Mucosa of descending colon (tissue), 3 donors: ENCODE data around the gene CATSPERZ. TPM values are rescaled to one million over a fixed set of nuclear protein-coding genes. Genes with fewer than 3 reads are reported as not detected.
A peak's percentile ranks its signal among the peaks of the same experiment; 100 is the strongest.

ENCODE experiments used
- ATAC-seq: fragments of 200-7000 bp; cut with Tn5 transposase; one replicate; pipeline ENCODE4 v1.9.1; 2020; ENCODE audit warnings: mild to moderate bottlenecking, moderate library complexity
- DNase-seq, 3 donors: peaks; one replicate each; pipeline ENCODE4 v3.0.0-alpha.2; 2020
- H3K36me3 ChIP-seq: fragments of 200-600 bp; one replicate; pipeline ENCODE4 v1.8.0; 2021; ENCODE audit warnings: low read depth, mild to moderate bottlenecking
- H3K4me1 ChIP-seq: fragments of 200-600 bp; one replicate; pipeline ENCODE4 v1.8.0; 2021; ENCODE audit warnings: low read depth, mild to moderate bottlenecking
- H3K4me3 ChIP-seq: fragments of 200-600 bp; one replicate; pipeline ENCODE4 v1.8.0; 2021; ENCODE audit warnings: mild to moderate bottlenecking
- H3K9me3 ChIP-seq: fragments of 200-600 bp; one replicate; pipeline ENCODE4 v1.8.0; 2021; ENCODE audit warnings: mild to moderate bottlenecking
- intact Hi-C, 2 donors: fragments of 100-400 bp; cut with DNase I in 1 of 2; cut with micrococcal nuclease in 1 of 2; formaldehyde crosslinking; loops; one replicate each; pipeline versions ENCODE4 v1.11.0 to v1.11.1; 2022; cut with DNase I, micrococcal nuclease
- total RNA-seq, 3 donors: library from RNA; stranded (reverse); fragmentation: NEBNext Ultra II Directional in 2 of 3; extraction: Animal tissue kit (Norgen Biotek cat#: 25700) in 2 of 3; gene quantifications; one replicate each; pipeline versions ENCODE4 v1.2.1 to v1.2.4, GENCODE V29; 2021 to 2023
- TF ChIP-seq, protein P1 (sequence below): fragments of 200-600 bp; IDR thresholded peaks from one replicate; pipeline ENCODE4 v1.8.0; 2022; ENCODE audit warnings: antibody characterized with exemption, mild to moderate bottlenecking
- donor health status: DM: no; HTN: no; CAD: no; lungs with moderate emphysema.
- donor health status: DM: no; HTN: no; CAD: no.
- donor health status: DM: no; HTN: yes; CAD: no.

Gene CATSPERZ
- total RNA-seq, 3 donors from 2014 or later: not detected

DNA sequence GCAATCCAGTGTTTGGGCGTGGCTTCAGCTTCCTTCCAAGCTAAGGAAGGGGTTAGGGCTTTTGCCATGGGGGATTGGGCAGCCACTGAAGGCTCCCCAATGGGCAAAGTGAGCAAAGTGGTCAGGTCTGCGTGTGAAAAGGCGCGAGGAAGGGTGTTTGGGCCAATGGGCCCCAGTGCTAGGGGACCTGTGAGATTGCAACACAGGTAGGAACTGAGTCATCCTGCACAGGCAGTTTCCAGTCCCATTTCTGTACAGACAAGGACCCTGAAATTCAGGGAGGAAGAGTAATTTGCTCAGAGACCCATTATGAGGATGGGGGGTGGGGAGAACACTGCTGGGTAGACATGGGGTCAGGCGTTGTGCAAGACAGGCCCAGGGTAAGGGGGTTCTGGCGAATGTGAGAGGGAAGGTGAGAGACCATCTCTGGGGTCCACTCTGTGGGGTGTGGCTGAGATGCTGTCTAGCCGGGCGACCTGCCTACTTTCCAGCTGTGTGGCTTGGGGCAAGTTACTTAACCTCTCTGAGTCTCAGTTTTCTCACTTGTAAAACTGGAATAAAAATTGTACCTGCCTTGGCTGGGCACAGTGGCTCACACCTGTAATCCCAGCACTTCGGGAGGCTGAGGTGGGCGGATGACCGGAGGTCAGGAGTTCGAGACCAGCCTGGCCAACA lies 47.2 kb downstream of the CATSPERZ start:
- intact Hi-C loops: no loop called here

DNA sequence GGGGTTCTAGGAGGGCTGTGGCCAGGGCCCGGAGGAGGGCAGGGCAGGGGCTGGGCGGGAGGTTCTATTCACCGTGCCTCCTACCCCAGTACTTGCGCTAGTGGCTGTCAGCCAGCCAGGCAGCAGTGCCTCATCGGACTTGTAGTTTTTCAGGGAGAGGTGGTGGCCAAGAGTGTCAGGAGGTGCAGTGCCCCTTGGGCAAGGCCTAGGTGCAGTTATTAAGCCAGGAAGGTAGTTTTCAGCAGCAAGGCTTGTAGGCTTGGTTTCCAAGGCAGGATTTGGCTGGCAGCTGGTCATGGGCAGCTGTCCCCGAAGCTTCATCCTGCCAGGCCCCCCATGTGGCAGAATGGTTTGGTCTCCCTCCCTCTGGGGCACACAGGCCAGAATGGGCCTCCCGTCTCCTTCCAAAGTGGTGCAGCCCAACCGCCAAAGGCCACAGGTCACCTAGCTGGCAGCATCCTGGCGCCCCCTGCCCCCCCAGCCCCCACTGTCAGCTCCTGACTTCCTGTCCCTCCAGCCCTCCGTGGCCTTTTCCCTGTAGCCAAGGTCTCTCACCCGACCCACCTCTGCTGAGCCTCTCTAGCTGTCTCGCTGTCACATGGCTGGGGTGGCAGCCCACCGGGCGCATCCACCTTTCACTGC lies 48.3 kb downstream of the CATSPERZ start:
- intact Hi-C loops: no loop called here
- no peak overlapping the region for H3K4me3 ChIP-seq
- TF ChIP-seq, protein P1, sequence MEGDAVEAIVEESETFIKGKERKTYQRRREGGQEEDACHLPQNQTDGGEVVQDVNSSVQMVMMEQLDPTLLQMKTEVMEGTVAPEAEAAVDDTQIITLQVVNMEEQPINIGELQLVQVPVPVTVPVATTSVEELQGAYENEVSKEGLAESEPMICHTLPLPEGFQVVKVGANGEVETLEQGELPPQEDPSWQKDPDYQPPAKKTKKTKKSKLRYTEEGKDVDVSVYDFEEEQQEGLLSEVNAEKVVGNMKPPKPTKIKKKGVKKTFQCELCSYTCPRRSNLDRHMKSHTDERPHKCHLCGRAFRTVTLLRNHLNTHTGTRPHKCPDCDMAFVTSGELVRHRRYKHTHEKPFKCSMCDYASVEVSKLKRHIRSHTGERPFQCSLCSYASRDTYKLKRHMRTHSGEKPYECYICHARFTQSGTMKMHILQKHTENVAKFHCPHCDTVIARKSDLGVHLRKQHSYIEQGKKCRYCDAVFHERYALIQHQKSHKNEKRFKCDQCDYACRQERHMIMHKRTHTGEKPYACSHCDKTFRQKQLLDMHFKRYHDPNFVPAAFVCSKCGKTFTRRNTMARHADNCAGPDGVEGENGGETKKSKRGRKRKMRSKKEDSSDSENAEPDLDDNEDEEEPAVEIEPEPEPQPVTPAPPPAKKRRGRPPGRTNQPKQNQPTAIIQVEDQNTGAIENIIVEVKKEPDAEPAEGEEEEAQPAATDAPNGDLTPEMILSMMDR: no peak
- H3K9me3 ChIP-seq: no peaks in the 10 kb centered on the region
- peak; percentile 36 for ATAC-seq
- H3K4me1 ChIP-seq: no peaks in the 10 kb centered on the region
- DNase-seq: peak in 1 of 3 donors; percentile 33
- H3K36me3 ChIP-seq: no peaks in the 10 kb centered on the region

More for the DNA sequence above, 47.2 kb downstream of the CATSPERZ start:
- Histone ChIP-seq H3K4me3 (no peak overlapping the region), H3K9me3 (no peaks in the 10 kb centered on the region), H3K4me1 (peaks cover 7% of the 10 kb centered on the region), H3K36me3 (no peaks in the 10 kb centered on the region)
- ATAC-seq (no peak), DNase-seq (peak in 1 of 3 donors; percentile 24)
- TF ChIP-seq, protein P1: no peak

DNA sequence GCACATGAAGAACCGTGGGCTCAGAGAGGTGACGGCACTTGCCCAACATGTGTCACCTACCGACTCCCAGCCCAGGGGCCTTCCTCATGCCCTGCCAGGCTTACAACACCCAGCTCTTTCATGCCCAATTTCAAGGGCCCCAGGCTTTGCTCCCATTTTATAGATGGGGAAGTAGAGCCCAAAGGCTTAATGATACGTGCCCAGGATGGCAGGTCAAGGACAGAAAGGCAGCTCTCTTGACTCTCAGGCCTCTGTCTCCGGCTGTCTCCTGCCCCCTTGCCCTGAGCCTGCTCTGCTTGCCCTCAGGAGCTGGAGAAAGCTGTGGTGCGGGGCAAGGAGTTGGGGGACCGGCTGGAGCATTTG lies 48.8 kb downstream of the CATSPERZ start:
- Histone ChIP-seq H3K4me1 (no peaks in the 10 kb centered on the region), H3K4me3 (no peak overlapping the region), H3K36me3 (no peaks in the 10 kb centered on the region), H3K9me3 (no peaks in the 10 kb centered on the region)
- TF ChIP-seq, protein P1: no peak
- ATAC-seq (no peak), DNase-seq (peak in 1 of 3 donors; percentile 23)
- intact Hi-C loops: no loop called here

DNA sequence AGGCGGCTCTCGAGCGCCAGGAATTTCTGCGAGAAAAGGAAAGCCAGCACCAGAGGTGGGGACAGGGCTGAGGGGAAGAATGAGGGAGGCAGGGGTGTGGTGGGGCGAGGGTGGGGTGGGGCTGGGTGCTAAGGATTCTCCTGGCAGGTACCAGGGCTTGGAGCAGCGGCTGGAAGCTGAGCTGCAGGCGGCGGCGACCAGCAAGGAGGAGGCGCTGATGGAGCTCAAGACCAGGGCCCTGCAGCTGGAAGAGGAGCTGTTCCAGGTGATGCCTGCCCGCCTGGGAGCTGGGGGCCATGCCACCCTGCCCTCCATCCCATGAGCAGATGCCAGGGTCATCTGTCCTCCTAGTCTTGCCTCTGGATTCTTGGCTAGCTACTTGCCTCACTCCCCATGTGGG lies 49.2 kb downstream of the CATSPERZ start:
- DNase-seq: peak in 1 of 3 donors; percentile 23
- intact Hi-C loops: no loop called here
- no peaks in the 10 kb centered on the region for H3K4me1 ChIP-seq
- ATAC-seq: no peak
- H3K4me3 ChIP-seq: no peak overlapping the region
- no peaks in the 10 kb centered on the region for H3K9me3 ChIP-seq
- H3K36me3 ChIP-seq: no peaks in the 10 kb centered on the region
- TF ChIP-seq, protein P1: no peak

DNA sequence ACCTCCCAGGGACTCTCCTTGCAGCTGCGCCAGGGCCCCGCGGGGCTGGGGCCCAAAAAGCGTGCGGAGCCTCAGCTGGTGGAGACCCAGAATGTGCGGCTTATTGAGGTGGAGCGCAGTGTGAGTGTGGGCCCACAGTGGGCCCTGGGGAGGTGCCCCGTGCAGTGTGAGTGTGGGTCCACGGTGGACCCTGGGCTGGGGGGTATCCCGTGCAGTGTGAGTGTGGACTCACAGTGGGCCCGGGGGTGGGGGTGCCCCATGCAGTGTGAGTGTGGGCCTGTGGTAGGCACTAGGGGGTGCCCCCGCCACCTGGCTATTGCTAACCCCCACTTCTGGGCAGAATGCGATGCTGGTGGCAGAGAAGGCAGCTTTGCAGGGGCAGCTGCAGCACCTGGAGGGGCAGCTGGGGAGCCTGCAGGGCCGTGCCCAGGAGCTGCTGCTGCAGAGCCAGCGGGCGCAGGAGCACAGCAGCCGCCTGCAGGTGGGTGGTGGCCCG lies 51.0 kb downstream of the CATSPERZ start:
- Histone ChIP-seq H3K4me3 (no peak overlapping the region), H3K36me3 (no peaks in the 10 kb centered on the region), H3K4me1 (no peaks in the 10 kb centered on the region), H3K9me3 (no peaks in the 10 kb centered on the region)
- ATAC-seq (no peak), DNase-seq (peak in 2 of 3 donors; percentile 2 to 25)
- TF ChIP-seq, protein P1: no peak
- intact Hi-C loops: no loop called here
